Neural progenitor cell (in vitro differentiated cells): ENCODE results near the gene CSTA. TPM values are rescaled to one million over a fixed set of nuclear protein-coding genes. Genes with fewer than 3 reads are reported as not detected.
A peak's percentile ranks its signal among the peaks of the same experiment; 100 is the strongest.

Source experiments
- DNase-seq: peaks from one replicate; pipeline ENCODE4 v3.0.0-alpha.2; 2016; ENCODE audit warnings: low spot score
- H2AFZ ChIP-seq: fragments of 200-600 bp; sonication (generic); replicated peaks from 2 replicates; pipeline ENCODE4 v1.6.1; 2016; ENCODE audit warnings: antibody characterized with exemption
- H3F3A ChIP-seq: fragments of 200-600 bp; sonication (generic); 2 replicates; pipeline ENCODE4 v1.6.1; 2016; ENCODE audit warnings: antibody characterized with exemption, low read depth
- H3K27ac ChIP-seq: fragments of 200-600 bp; sonication (generic); 2 replicates; pipeline ENCODE4 v1.5.1; 2016; ENCODE audit warnings: mild to moderate bottlenecking
- H3K27me3 ChIP-seq: fragments of 200-600 bp; sonication (generic); 2 replicates; pipeline ENCODE4 v1.6.1; 2016; ENCODE audit warnings: mild to moderate bottlenecking, moderate library complexity
- H3K36me3 ChIP-seq: fragments of 200-600 bp; sonication (generic); 2 replicates; pipeline ENCODE4 v1.5.1; 2016
- H3K4me1 ChIP-seq: fragments of 200-600 bp; sonication (generic); 2 replicates; pipeline ENCODE4 v1.6.1; 2016; ENCODE audit warnings: mixed run types
- H3K4me2 ChIP-seq: fragments of 200-600 bp; sonication (generic); 2 replicates; pipeline ENCODE4 v1.6.1; 2016
- H3K4me3 ChIP-seq: fragments of 200-600 bp; sonication (generic); 2 replicates; pipeline ENCODE4 v1.5.1; 2016
- H3K79me2 ChIP-seq: fragments of 200-600 bp; sonication (generic); 2 replicates; pipeline ENCODE4 v1.6.1; 2016; ENCODE audit warnings: low read depth
- H3K9ac ChIP-seq: fragments of 200-600 bp; sonication (generic); 2 replicates; pipeline ENCODE4 v1.6.1; 2016
- H3K9me3 ChIP-seq: fragments of 200-600 bp; sonication (generic); 2 replicates; pipeline ENCODE4 v1.5.1; 2016; ENCODE audit warnings: low read depth
- H4K20me1 ChIP-seq: fragments of 200-600 bp; sonication (generic); 2 replicates; pipeline ENCODE4 v1.6.1; 2016; ENCODE audit warnings: low read depth
- H3K27ac Mint-ChIP-seq: 3 replicates; pipeline ENCODE4 v1.8.0; 2021; ENCODE audit warnings: mixed read lengths
- H3K27me3 Mint-ChIP-seq: 2 replicates; pipeline ENCODE4 v1.8.0; 2022; ENCODE audit warnings: low read depth, mild to moderate bottlenecking, inconsistent platforms, moderate library complexity, mixed read lengths; ENCODE audit not compliant: insufficient read depth
- H3K36me3 Mint-ChIP-seq: 3 replicates; pipeline ENCODE4 v1.8.0; 2021; ENCODE audit warnings: mixed read lengths
- H3K4me1 Mint-ChIP-seq: 3 replicates; pipeline ENCODE4 v1.8.0; 2021; ENCODE audit warnings: mixed read lengths
- H3K4me3 Mint-ChIP-seq: 3 replicates; pipeline ENCODE4 v1.8.0; 2021; ENCODE audit warnings: mild to moderate bottlenecking, moderate library complexity, mixed read lengths
- H3K9me3 Mint-ChIP-seq: 3 replicates; pipeline ENCODE4 v1.8.0; 2020; ENCODE audit warnings: mixed read lengths
- EZH2 ChIP-seq: fragments of 200-600 bp; sonication (generic); IDR thresholded peaks from 2 replicates; pipeline ENCODE4 v1.6.1; 2017; ENCODE audit warnings: antibody characterized with exemption, mild to moderate bottlenecking, moderate library complexity
- EZH2phosphoT487 ChIP-seq: fragments of 200-600 bp; sonication (generic); IDR thresholded peaks from 2 replicates; pipeline ENCODE4 v1.6.1; 2017; ENCODE audit warnings: antibody characterized with exemption
- total RNA-seq: library from RNA; depleted of rRNA; stranded (reverse); fragments of >200 nt; gene quantifications from 2 replicates; pipeline ENCODE4 v1.2.3, GENCODE V29; 2015; ENCODE audit warnings: low replicate concordance
- TF ChIP-seq, protein P1 (sequence below): fragments of 200-600 bp; sonication (generic); IDR thresholded peaks from 2 replicates; pipeline ENCODE4 v1.5.1; 2017; ENCODE audit warnings: antibody characterized with exemption, mild to moderate bottlenecking

Gene CSTA
- total RNA-seq, 1 donor from 2014 or later, result not detected

DNA sequence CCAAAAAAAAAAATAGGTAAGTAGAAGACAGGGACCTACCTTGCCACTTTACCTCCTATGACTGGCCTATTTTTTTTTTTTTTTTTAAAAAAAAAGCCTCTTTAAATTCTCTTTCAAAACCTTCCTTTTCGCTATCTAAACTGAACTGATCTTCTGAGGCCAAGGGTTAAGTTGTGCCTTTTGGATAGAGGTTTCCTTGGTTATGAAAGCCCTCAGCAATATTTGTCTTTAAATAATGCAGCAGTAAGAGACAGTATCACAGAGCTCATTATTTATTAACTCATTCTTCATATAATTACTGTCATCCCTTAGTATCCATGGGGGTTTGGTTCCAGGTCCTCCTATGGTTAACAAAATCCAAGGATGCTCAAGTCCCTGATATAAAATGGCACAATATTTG is 49.0 kb downstream of the CSTA start:
- H2AFZ ChIP-seq, result no peak overlapping the region
- DNase-seq, result no peak
- peaks cover 5% of the 10 kb centered on the region for H3K36me3 ChIP-seq
- Mint-ChIP-seq H3K9me3 (no peaks in the 10 kb centered on the region), H3K27me3 (no peaks in the 10 kb centered on the region), H3K4me3 (no peak overlapping the region), H3K36me3 (peaks cover 4% of the 10 kb centered on the region), H3K4me1 (no peaks in the 10 kb centered on the region), H3K27ac (no peak overlapping the region)
- H3K27me3 ChIP-seq, result no peaks in the 10 kb centered on the region
- no peaks in the 10 kb centered on the region for H3F3A ChIP-seq
- no peak overlapping the region for H3K4me3 ChIP-seq
- H3K4me1 ChIP-seq, result no peaks in the 10 kb centered on the region
- peaks cover 69% of the 10 kb centered on the region for H3K79me2 ChIP-seq
- no peak overlapping the region for H3K4me2 ChIP-seq
- no peaks in the 10 kb centered on the region for H3K9me3 ChIP-seq
- no peak overlapping the region for H3K27ac ChIP-seq
- TF ChIP-seq, protein P1, sequence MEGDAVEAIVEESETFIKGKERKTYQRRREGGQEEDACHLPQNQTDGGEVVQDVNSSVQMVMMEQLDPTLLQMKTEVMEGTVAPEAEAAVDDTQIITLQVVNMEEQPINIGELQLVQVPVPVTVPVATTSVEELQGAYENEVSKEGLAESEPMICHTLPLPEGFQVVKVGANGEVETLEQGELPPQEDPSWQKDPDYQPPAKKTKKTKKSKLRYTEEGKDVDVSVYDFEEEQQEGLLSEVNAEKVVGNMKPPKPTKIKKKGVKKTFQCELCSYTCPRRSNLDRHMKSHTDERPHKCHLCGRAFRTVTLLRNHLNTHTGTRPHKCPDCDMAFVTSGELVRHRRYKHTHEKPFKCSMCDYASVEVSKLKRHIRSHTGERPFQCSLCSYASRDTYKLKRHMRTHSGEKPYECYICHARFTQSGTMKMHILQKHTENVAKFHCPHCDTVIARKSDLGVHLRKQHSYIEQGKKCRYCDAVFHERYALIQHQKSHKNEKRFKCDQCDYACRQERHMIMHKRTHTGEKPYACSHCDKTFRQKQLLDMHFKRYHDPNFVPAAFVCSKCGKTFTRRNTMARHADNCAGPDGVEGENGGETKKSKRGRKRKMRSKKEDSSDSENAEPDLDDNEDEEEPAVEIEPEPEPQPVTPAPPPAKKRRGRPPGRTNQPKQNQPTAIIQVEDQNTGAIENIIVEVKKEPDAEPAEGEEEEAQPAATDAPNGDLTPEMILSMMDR, result no peak
- TF ChIP-seq EZH2phosphoT487, result no peak
- TF ChIP-seq EZH2, result no peak
- H3K9ac ChIP-seq, result no peak overlapping the region
- peaks cover 26% of the 10 kb centered on the region for H4K20me1 ChIP-seq

DNA sequence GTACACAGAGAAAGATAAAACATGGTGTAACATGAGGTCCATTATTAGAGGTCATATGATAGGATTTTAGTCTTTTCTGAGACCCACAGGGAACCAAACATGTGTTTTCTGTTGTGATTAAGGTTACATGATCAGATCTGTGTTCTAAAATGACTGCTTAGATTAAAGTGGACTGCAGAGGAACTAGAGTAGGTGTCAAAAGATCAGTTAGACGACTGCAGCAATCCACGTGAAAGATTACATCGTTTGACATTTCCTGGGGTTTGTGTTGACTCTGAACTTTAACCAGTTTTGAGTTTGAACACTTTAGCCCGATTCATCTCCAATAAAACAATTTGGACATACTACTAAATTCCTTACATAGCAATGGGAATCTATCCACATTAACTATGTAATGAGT is 52.9 kb downstream of the CSTA start:
- Histone ChIP-seq H3K4me2 (no peak overlapping the region), H3K9ac (no peak overlapping the region), H3K79me2 (peaks cover 93% of the 10 kb centered on the region), H3K9me3 (no peaks in the 10 kb centered on the region), H2AFZ (no peak overlapping the region), H3K4me3 (no peak overlapping the region), H4K20me1 (peaks cover 17% of the 10 kb centered on the region), H3F3A (no peaks in the 10 kb centered on the region), H3K27me3 (no peaks in the 10 kb centered on the region), H3K36me3 (no peaks in the 10 kb centered on the region), H3K4me1 (peaks cover 7% of the 10 kb centered on the region), H3K27ac (no peak overlapping the region)
- no peak overlapping the region for H3K27ac Mint-ChIP-seq
- no peaks in the 10 kb centered on the region for H3K9me3 Mint-ChIP-seq
- DNase-seq, result no peak
- no peaks in the 10 kb centered on the region for H3K27me3 Mint-ChIP-seq
- TF ChIP-seq EZH2 (no peak), EZH2phosphoT487 (no peak)
- TF ChIP-seq, protein P1, result no peak
- peaks cover 2% of the 10 kb centered on the region for H3K36me3 Mint-ChIP-seq
- H3K4me1 Mint-ChIP-seq, result peaks cover 10% of the 10 kb centered on the region
- no peak overlapping the region for H3K4me3 Mint-ChIP-seq

DNA sequence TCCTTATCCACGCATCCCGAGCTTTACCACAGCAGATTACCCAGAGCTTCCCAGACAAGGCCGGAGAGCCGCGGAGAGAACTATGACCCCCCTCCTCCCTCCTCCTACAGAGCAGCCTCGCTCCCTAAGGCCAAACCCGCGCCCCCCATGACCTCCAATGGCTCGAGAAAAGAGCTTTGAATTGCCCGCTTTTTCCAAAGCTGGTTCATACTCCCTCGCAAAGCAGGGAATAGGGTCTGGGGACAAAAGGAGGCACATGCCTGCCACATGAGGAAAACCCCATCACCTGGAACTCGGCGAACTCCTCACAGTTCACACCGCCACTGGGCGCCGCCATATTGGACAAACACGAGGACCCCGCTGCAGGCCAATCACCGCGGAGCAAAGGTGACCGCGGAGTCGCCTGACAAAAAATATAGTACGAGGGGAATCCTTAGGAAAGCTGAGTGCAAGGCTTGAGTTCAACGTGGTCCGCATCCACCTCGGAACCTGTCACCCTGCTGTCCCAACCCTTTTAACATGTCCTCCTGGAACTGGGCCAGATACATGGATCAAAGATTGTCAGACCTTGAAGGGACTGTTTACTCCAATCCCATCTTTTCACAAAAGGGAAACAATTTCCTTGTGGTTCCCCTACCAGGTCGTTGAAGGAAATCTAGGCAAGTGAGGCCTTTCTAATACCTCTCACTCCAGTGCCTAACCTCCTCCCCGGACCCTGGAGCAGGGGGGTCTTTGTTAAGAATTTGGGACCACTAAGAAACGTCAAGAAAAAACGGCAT is 58.0 kb downstream of the CSTA start, which contains the start of gene MIX23:
Gene MIX23 (minus strand): TSS at position 344 of the 779 bp plus-strand sequence. CDS start 7 bp downstream, at position 337.
- Mint-ChIP-seq H3K27me3 (peaks cover 3% of the 10 kb centered on the region), H3K27ac (peak within 1 kb of the TSS; percentile 59)
- peaks cover 56% of the 10 kb centered on the region for H3K79me2 ChIP-seq

More for the DNA sequence above, 58.0 kb downstream of the CSTA start, which contains the start of gene MIX23:
- H2AFZ ChIP-seq, result peak within 1 kb of the TSS; percentile 86
- H3K9me3 Mint-ChIP-seq, result no peaks in the 10 kb centered on the region
- H3K4me1 ChIP-seq, result peaks cover 19% of the 10 kb centered on the region
- peak within 1 kb of the TSS; percentile 95 for H3K4me3 Mint-ChIP-seq
- peaks cover 2% of the 10 kb centered on the region for H3K36me3 Mint-ChIP-seq
- peaks cover 30% of the 10 kb centered on the region for H3K4me1 Mint-ChIP-seq
- peak within 1 kb of the TSS; percentile 81 for H3K4me2 ChIP-seq
- peaks cover 7% of the 10 kb centered on the region for H3F3A ChIP-seq
- H3K9ac ChIP-seq, result peak within 1 kb of the TSS; percentile 54
- H3K27ac ChIP-seq, result peak within 1 kb of the TSS; percentile 23
- H3K27me3 ChIP-seq, result no peaks in the 10 kb centered on the region
- H4K20me1 ChIP-seq, result no peaks in the 10 kb centered on the region
- H3K36me3 ChIP-seq, result no peaks in the 10 kb centered on the region
- peak within 1 kb of the TSS; percentile 68 for H3K4me3 ChIP-seq
- H3K9me3 ChIP-seq, result no peaks in the 10 kb centered on the region
- TF ChIP-seq EZH2phosphoT487 (no peak), EZH2 (no peak)
- TF ChIP-seq, protein P1, result no peak
- DNase-seq, result peak; percentile 92
